T-helper 9 cell (primary cell): Measurements from ENCODE around the gene UIMC1.

ENCODE experiments used
- DNase-seq: peaks from one replicate; pipeline ENCODE4 v3.0.0-alpha.2; 2020

Gene UIMC1

GRCh38 chr5:176868126-176868525 is 138.5 kb downstream of the UIMC1 start:
- DNase-seq = no peak

DNA sequence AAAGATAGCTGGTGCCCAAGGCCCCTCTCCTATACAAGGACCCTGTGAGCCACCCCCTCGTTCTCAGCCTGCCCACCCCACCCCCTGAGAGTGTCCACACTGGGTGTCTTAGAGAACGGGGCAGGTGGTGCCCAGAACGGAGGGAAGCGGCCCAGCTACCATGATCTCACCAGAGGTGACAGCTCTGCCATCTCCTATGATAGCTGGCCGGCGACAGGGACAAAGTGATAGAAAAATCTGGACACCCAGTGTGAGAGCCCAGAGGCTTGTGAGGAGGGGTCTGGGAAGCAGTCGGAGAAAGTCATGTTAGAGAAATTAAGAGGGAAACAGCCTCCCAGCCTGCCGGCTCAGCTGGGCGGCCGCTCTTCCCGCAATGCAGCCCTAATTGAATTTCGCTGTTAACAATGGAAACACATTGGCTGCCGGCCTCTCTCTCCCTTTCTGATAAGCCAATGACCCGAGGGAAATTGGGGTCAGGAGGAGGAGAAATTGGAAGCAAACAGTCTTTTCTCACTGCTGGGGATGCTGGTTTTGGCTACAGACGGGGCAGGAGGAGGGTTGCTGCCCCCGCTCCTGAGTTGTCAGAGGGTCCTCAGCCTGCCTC is 139.8 kb downstream of the UIMC1 start:
- no peak for DNase-seq

GRCh38 chr5:176865964-176866363 is 140.6 kb downstream of the UIMC1 start:
- DNase-seq = no peak

- no peak for DNase-seq
Observed at GRCh38 chr5:176864755-176865154, 141.8 kb downstream of the UIMC1 start.

DNA sequence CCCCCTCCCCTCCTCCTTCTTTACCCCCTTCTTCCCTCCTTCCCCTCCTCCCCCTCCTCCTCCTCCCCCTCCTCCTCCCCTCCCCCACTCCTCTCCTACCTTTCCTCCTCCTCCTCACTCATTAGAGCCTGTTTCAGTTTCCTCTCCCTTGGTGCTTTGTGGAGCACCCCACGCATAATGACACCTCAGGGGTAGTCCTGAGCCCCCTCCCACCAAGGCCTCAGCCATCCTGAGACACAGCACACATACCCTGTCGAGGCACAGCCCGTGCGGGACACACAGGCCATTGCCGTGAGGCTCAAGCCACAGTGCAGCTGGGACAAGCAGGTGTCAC is 142.8 kb downstream of the UIMC1 start:
- DNase-seq = no peak

DNA sequence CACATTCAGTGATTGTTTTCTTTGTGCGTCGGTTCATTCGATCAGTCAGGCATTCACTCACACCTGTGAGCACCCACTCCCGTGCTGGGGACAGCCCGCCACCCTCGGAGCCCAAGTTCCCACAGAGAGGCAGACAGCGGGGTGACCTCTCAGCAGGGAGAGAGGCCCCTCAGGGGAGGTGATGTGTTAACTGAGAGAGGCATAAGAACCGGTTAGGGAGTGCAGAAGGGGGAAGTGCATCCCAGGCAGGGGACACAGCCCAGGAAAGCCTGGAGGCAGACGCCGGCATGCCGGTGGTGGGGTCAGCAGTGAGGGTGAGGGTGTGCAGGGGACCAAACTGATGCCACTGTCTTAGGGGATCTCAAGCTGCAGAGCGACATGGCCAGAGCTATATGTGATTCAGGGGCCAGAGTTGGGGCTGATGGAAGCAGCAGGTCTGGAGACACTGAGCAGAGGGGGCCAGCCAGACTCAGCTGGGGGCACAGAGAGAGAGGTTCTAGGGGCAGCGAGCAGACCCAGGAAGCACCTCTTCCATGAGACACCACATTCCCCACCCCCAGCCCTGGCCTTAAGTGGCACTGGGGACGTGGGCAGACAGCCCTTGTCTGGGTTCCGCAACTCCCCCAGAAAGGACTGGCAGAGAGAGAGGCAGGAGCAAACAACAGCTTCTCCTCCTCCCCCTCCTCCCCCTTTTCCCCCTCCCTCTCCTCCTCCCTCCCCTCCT is 143.4 kb downstream of the UIMC1 start:
- DNase-seq = no peak

DNA sequence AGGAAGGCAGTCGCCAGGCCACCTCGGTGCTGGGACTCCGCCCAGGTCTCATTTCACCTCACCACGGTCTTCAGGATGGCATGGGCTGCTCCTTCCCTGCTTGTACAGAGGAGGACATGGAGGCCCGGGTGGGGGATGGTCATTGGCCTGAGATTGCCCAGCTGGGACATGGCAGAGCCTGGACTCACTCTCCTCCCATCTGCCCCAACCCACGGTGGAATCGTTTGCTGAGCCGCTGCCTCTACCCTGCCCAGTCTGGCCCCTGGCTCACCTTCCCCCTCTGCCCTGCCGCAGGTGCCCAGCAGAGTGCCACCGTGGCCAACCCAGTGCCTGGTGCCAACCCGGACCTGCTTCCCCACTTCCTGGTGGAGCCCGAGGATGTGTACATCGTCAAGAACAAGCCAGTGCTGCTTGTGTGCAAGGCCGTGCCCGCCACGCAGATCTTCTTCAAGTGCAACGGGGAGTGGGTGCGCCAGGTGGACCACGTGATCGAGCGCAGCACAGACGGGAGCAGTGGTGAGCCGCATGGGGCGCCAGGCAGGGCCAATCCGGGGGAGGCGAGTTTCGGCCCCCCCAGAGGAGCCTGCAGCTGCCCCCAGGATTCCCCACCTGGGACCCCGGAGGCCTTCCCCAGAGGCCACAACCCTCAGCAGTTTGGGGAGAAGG is 144.1 kb downstream of the UIMC1 start:
- DNase-seq = no peak

GRCh38 chr5:176861276-176861675 is 145.3 kb downstream of the UIMC1 start:
- no peak for DNase-seq

- no peak for DNase-seq
Observed at GRCh38 chr5:176860381-176860780, 146.2 kb downstream of the UIMC1 start.

- no peak for DNase-seq
Observed at GRCh38 chr5:176859916-176860315, 146.7 kb downstream of the UIMC1 start.

GRCh38 chr5:176857894-176858273 is 148.7 kb downstream of the UIMC1 start:
- no peak for DNase-seq

- DNase-seq = no peak
Observed at GRCh38 chr5:176857216-176857893, 149.2 kb downstream of the UIMC1 start.

GRCh38 chr5:176856746-176857145 is 149.8 kb downstream of the UIMC1 start:
- no peak for DNase-seq

GRCh38 chr5:176855598-176855997 is 151.0 kb downstream of the UIMC1 start:
- no peak for DNase-seq
